ENCODE results near the gene PLEKHA6.
"Not testable (repeated sequence)": the region's sequence is repeated elsewhere in the genome, so short reads cannot be mapped to it uniquely, and the experiment has no call there.

PLEKHA6 gene

GRCh38 chr1:204241050-204241449, 118.7 kb downstream of the PLEKHA6 start:
- no peak for DNase-seq (ENCODE audit: low spot score)

GRCh38 chr1:204240233-204240632, 119.5 kb downstream of the PLEKHA6 start:
- no peak for DNase-seq (ENCODE audit: low spot score)

DNA sequence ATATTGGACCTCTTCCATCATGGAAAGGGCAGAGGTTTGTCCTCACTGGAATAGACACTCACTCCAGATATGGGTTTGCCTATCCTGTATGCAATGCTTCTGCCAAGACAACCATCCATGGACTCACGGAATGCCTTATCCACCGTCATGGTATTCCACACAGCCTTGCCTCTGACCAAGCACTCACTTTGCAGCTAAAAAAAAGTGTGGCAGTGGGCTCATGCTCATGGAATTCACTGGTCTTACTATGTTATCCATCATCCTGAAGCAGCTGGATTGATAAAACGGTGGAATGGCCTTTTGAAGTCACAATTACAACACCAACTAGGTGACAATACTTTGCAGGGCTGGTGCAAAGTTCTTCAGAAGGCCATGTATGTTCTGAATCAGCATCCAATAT, 120.3 kb downstream of the PLEKHA6 start:
- not testable (repeated sequence) for DNase-seq (ENCODE audit: low spot score)

DNA sequence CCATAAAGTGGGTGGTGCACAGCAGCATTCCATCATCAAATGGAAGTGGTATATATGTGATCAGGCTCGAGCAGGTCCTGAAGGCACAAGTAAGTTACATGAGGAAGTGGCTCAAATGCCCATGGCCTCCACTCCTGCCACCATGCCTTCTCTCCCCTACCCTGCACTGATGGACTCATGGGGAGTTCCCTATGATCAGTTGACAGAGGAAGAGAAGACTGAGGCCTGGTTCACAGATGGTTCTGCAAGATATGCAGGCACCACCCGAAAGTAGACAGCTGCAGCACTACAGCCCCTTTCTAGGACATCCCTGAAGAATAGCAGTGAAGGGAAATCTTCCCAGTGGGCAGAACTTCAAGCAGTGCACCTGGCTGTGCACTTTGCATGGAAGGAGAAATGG, 121.2 kb downstream of the PLEKHA6 start:
- not testable (repeated sequence) for DNase-seq (ENCODE audit: low spot score)

- not testable (repeated sequence) for DNase-seq (ENCODE audit: low spot score)
These were observed 122.2 kb downstream of the PLEKHA6 start for GRCh38 chr1:204237515-204237914.

DNA sequence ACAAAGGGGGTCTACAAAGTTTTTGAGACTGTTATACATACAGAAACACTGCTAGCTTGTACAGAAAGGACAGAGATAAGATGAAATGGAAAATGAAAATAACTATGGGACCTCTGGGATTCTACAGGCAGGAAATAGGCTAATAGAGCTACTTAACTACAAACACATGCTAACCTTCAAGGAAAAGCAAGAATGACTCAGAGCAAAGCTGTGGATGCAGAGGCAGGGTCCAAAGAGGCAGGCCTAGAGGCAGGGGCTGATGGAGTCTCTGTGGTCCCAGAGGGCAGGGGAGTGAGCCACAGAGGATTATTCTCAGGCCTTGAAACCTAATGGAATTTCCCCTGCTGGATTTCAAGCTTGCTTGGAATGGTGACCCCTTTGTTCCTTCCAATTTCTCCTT, 127.2 kb downstream of the PLEKHA6 start:
- no peak for DNase-seq (ENCODE audit: low spot score)

DNA sequence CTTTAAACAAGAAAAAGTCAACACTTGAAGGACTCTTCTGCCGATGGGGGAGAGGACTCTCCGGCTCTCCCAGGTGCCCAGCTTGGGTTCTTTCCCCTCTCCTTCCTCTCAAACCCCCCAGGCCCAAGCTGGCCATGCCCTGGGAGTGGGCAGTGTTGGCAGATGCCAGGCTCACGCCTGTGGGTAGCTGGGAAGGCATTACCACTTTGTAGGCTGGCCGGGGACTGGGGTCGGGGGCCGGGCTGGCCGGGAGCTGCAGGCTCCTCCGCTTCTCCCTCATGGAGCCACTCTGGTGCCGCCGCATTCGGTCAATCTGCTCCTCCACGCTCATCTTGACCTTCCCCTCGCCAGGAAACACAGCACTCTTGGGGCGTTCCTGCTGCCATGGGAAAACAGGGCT, 129.5 kb downstream of the PLEKHA6 start:
- DNase-seq (ENCODE audit: low spot score): no peak

- DNase-seq (ENCODE audit: low spot score): no peak
These were observed 130.8 kb downstream of the PLEKHA6 start for GRCh38 chr1:204228896-204229295.

GRCh38 chr1:204227996-204228785, 131.5 kb downstream of the PLEKHA6 start:
- DNase-seq (ENCODE audit: low spot score): no peak

- DNase-seq (ENCODE audit: low spot score): no peak
These were observed 132.4 kb downstream of the PLEKHA6 start for GRCh38 chr1:204227351-204227750.

DNA sequence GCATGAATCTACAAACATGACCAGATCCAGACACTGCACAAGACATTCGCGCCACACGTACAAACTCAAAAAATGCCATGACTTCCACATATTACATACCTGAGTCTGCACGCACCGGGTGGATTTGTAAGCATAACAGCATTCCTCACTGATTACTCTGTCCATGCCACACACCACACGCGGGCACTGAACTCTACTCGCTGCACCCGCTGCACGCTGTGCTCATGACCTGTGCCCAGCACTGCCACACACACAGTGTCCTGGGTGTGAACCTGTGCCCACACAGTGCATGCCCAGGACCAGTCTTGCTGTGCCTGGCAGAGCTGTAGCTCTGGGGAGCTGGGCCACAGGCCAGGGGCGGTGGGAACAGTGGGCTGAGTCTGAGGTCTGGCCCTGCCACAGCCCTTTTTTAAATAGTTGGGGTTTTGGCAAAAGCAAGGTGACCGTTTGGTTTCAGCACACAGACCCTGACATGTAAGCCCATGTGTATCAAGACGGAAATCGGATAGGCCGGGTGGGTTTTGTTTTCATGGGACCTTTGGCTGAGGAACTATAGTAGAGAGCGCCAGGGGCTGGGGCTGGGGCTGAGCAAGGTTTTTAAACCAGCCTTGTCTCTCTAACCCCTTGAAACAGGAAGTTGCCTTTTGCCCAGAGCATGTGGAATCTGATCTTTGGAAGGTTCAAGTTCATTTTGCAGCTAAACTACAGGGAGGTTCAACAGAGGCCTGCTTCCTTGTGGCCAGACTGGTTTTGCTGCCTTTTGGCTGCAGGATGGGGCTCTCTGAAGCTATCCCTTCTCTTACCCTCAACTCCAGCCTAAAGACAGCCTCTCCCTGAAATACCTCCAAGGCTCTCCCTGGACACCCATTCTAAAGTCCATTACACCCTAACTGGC, 133.6 kb downstream of the PLEKHA6 start:
- DNase-seq (ENCODE audit: low spot score): no peak

- no peak for DNase-seq (ENCODE audit: low spot score)
These were observed 135.1 kb downstream of the PLEKHA6 start for GRCh38 chr1:204224655-204225054.

GRCh38 chr1:204223129-204223860, 136.4 kb downstream of the PLEKHA6 start:
- no peak for DNase-seq (ENCODE audit: low spot score)

DNA sequence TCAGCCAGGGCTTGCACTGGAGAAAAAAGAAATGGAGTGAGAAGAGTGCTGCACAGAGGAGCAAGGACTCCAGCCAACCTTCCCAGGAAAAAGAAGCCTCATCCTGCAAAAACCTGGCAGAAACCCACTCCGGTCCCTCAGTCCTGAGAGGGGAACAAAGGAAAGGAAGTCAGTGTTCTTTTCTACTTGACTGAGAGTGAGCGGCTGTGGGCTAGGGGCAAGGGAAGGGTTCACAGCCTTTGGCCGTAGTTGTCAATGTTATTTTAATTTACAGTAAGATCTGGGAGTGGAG, 137.0 kb downstream of the PLEKHA6 start:
- DNase-seq (ENCODE audit: low spot score): no peak

DNA sequence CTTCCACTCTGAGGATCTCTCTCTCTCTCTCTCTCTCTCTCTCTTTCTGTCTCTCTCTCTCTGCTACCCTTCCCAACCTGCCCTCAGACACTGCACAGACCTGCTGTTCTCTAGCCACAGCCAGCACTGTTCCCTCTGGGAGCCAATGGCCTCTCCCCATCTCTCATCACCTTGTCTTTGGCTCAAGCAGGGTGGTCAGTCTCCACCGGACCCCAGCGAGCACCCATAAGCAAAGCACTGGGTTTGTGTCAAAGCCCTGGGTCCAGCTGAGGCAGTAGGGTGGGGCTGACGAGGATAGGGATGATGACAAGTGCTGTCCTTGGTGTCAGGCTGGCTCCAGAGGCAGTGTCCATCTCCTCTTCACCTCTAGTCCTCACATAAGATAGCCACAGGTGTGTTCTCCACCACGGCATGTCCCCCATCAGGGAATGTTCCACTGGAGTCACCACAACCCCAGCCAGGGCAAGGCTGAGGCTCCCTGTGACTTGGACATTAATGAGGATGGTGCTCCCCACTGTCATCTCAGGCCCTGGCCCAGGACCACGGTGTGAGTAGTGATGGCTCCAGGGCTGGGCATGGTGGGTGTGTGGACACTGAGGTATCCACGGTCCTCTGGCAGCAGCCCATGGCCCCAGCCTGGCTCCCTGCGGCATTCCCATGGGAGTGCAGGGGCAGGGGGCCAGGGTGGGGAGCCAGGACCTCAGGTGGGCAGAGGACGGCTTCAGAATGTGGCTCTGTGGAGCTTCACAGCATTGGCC, 137.5 kb downstream of the PLEKHA6 start:
- no peak for DNase-seq (ENCODE audit: low spot score)

GRCh38 chr1:204221271-204221670, 138.5 kb downstream of the PLEKHA6 start:
- DNase-seq (ENCODE audit: low spot score): no peak

DNA sequence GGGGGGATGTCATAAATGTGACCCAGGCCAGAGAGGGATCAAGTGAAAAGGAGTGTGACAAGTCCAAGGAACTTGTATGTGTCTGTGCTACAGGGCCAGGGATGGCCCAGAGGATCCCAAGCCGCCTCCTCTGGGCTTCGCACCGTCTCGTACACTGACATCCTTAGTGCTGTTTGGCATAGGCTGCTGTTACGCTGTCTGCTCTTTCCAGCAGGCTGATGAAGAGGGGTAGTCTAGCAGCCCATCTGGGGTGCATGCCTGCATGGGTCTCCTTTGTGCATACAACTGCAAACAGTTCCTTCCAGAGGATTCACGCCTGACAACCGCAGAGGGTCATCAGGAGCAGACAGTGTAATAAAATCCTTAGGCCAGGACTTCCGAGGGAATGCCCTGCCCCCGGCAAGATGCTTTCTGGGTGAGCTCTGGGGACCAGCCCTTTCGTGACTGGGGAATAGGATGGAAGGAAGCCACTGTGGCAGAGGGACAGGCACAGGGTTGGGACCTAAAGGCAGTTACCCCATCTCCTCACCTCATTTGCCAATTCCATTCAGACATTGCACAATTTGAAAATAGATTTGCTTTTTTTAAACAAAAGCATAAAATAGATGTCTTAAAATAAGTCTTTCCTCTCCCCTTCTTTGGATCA, 139.6 kb downstream of the PLEKHA6 start:
- no peak for DNase-seq (ENCODE audit: low spot score)

- DNase-seq (ENCODE audit: low spot score): no peak
These were observed 141.2 kb downstream of the PLEKHA6 start for GRCh38 chr1:204218552-204218951.

GRCh38 chr1:204217648-204218000, 142.1 kb downstream of the PLEKHA6 start:
- no peak for DNase-seq (ENCODE audit: low spot score)

GRCh38 chr1:204216880-204217647, 142.7 kb downstream of the PLEKHA6 start:
- DNase-seq (ENCODE audit: low spot score): no peak

DNA sequence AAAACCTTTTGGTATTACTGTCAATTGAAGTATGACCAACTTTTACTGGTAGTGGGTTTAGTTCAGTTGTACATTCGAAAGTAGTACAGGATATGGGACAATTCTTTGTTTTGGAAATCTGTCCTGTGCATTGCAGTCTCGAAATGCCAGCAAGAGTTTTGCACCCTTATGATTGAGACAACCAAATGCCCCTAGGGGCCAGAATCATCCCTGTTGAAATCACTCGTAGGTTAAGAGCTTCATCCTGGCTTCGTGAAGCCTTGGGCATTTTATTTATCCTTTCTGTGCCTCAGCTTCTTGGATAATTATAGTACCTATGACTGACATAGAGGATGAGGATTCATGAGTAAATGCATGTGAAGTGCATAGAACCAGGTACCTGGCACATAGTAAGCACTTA, 143.5 kb downstream of the PLEKHA6 start:
- no peak for DNase-seq (ENCODE audit: low spot score)

All from left forelimb (tissue), 1 donor.